SK-N-SH treated with all-trans-retinoic acid at 6 μM for 48 hours (cell line): ENCODE data around the gene WFS1.
A peak's percentile ranks its signal among the peaks of the same experiment; 100 is the strongest.

Experiments
- ATAC-seq: fragments of 200-7000 bp; cut with Tn5 transposase; 3 replicates; pipeline ENCODE4 v1.9.1; 2020; ENCODE audit warnings: mild to moderate bottlenecking, moderate library complexity
- ARNTL ChIP-seq: fragments of 450-650 bp; formaldehyde crosslinking; IDR thresholded peaks from 2 replicates; pipeline ENCODE4 v1.5.0; 2020; ENCODE audit warnings: low read depth, mild to moderate bottlenecking, moderate library complexity, borderline replicate concordance
- BACH2 ChIP-seq: fragments of 250-450 bp; sonication (Bioruptor Pico); IDR thresholded peaks from 2 replicates; pipeline ENCODE4 v1.9.0; 2021; ENCODE audit warnings: mild to moderate bottlenecking, borderline replicate concordance
- GLIS3 ChIP-seq: fragments of 250-450 bp; sonication (Bioruptor Pico); IDR thresholded peaks from 2 replicates; pipeline ENCODE4 v1.5.0; 2020; ENCODE audit warnings: mild to moderate bottlenecking, moderate library complexity
- ISL1 ChIP-seq: fragments of 250-450 bp; sonication (Bioruptor Pico); IDR thresholded peaks from 2 replicates; pipeline ENCODE4 v2.1.2; 2022; ENCODE audit warnings: mild to moderate bottlenecking, moderate library complexity
- OSR1 ChIP-seq: fragments of 250-450 bp; sonication (Bioruptor Pico); IDR thresholded peaks from 2 replicates; pipeline ENCODE4 v1.8.0; 2022; ENCODE audit warnings: moderate library complexity, mild to moderate bottlenecking, inconsistent platforms
- PPARA ChIP-seq: fragments of 250-450 bp; sonication (Bioruptor Pico); IDR thresholded peaks from 2 replicates; pipeline ENCODE4 v1.5.0; 2020; ENCODE audit warnings: mild to moderate bottlenecking, borderline replicate concordance
- RARB ChIP-seq: fragments of 250-450 bp; sonication (Bioruptor Pico); IDR thresholded peaks from 2 replicates; pipeline ENCODE4 v1.8.0; 2021; ENCODE audit warnings: mild to moderate bottlenecking, moderate library complexity
- SNAI2 ChIP-seq: fragments of 250-450 bp; sonication (Bioruptor Pico); IDR thresholded peaks from 2 replicates; pipeline ENCODE4 v1.5.0; 2020; ENCODE audit warnings: mild to moderate bottlenecking, moderate library complexity
- TCF4 ChIP-seq: fragments of 250-450 bp; sonication (Bioruptor Pico); IDR thresholded peaks from 2 replicates; pipeline ENCODE4 v1.8.0; 2021; ENCODE audit warnings: mild to moderate bottlenecking, moderate library complexity, borderline replicate concordance
- TOX ChIP-seq: fragments of 250-450 bp; sonication (Bioruptor Pico); IDR thresholded peaks from 2 replicates; pipeline ENCODE4 v1.8.0; 2021; ENCODE audit warnings: mild to moderate bottlenecking, moderate library complexity, borderline replicate concordance
- ZFP30 ChIP-seq: fragments of 450-650 bp; formaldehyde crosslinking; IDR thresholded peaks from 2 replicates; pipeline ENCODE4 v1.5.0; 2022; ENCODE audit warnings: mild to moderate bottlenecking, moderate library complexity
- ZNF565 ChIP-seq: fragments of 450-650 bp; formaldehyde crosslinking; conservative IDR thresholded peaks from 2 replicates; pipeline ENCODE4 v1.5.0; 2020; ENCODE audit warnings: low read depth, mild to moderate bottlenecking, moderate library complexity
- ZNF8 ChIP-seq: fragments of 450-650 bp; formaldehyde crosslinking; IDR thresholded peaks from 2 replicates; pipeline ENCODE4 v1.5.0; 2020; ENCODE audit warnings: mild to moderate bottlenecking, moderate library complexity
- TF ChIP-seq, protein P1 (sequence below): fragments of 250-450 bp; sonication (Bioruptor Pico); IDR thresholded peaks from 2 replicates; pipeline ENCODE4 v1.5.0; 2020; ENCODE audit warnings: mild to moderate bottlenecking, moderate library complexity
- TF ChIP-seq, protein P2 (sequence below): fragments of 250-450 bp; sonication (Bioruptor Pico); IDR thresholded peaks from 2 replicates; pipeline ENCODE4 v1.5.1; 2020; ENCODE audit warnings: low read depth, mild to moderate bottlenecking, moderate library complexity
- TF ChIP-seq, protein P3 (sequence below): fragments of 250-450 bp; sonication (Bioruptor Pico); IDR thresholded peaks from 2 replicates; pipeline ENCODE4 v1.5.1; 2021; ENCODE audit warnings: mild to moderate bottlenecking, moderate library complexity
- TF ChIP-seq, protein P4 (sequence below): fragments of 250-450 bp; sonication (Bioruptor Pico); IDR thresholded peaks from 2 replicates; pipeline ENCODE4 v1.8.0; 2020; ENCODE audit warnings: mild to moderate bottlenecking, moderate library complexity, borderline replicate concordance

WFS1 gene

DNA sequence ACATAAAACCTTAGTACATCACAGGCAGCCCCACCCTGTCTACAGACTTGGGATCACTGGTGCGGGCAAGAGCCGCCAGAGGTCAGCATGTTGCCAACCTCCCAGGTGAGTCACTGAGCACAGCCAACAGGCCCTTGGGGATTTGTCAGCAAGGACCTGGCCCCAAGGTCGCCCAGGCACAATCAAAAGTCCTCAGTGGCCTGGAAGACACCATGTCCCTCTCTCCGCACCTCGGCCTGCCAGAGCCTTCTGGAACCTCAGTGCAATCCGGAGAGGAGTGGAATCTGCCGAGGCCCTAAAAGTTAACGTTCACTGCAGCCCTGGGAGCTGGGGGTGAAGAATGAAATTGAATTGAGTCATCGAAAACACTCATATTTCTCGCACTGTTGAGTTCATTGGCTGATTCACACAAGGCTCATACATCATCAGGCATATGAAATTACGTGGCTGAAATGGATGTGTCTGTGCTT is 74.3 kb downstream of the WFS1 start:
- no peak for TF ChIP-seq ZNF8 (CRISPR knock-in tag)
- peak; percentile 68 for ATAC-seq

DNA sequence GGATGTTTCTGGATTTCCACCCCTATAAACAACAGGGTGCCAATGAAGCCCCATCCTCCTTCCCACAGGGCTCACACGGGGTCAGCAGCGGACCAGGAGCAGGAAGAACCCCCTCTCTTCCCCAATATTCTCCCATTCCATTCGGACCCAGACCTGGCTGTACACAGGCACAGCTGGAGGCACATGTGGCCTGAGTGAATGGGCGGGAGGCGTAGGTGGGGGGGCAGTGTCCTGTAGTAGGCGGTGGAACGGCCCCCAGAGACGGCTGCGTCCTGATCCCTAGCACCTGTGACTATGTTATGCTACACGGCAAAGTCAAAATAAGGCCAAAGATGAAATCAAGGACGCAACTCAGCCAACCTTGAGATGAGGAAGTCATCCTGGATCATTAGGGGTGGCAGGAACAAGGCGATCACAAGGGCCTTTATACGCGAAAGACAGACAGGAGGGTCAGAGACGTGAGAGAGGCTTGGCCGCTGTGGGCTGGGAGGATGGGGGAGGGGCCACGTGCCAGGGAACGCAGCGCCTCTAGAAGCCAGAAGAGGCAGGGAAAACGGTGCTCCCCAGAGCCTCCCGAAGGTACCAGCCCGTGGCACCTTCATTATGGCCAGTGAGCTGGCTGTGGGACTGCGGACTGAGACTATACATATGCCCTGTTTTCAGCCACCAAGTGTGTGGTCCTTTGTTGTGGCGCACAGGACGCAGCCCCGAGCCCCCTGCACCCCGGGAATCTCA is 75.6 kb downstream of the WFS1 start:
- no peak for ATAC-seq
- TF ChIP-seq, protein P1, sequence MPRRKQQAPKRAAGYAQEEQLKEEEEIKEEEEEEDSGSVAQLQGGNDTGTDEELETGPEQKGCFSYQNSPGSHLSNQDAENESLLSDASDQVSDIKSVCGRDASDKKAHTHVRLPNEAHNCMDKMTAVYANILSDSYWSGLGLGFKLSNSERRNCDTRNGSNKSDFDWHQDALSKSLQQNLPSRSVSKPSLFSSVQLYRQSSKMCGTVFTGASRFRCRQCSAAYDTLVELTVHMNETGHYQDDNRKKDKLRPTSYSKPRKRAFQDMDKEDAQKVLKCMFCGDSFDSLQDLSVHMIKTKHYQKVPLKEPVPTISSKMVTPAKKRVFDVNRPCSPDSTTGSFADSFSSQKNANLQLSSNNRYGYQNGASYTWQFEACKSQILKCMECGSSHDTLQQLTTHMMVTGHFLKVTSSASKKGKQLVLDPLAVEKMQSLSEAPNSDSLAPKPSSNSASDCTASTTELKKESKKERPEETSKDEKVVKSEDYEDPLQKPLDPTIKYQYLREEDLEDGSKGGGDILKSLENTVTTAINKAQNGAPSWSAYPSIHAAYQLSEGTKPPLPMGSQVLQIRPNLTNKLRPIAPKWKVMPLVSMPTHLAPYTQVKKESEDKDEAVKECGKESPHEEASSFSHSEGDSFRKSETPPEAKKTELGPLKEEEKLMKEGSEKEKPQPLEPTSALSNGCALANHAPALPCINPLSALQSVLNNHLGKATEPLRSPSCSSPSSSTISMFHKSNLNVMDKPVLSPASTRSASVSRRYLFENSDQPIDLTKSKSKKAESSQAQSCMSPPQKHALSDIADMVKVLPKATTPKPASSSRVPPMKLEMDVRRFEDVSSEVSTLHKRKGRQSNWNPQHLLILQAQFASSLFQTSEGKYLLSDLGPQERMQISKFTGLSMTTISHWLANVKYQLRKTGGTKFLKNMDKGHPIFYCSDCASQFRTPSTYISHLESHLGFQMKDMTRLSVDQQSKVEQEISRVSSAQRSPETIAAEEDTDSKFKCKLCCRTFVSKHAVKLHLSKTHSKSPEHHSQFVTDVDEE, result no peak
- TF ChIP-seq ZNF8 (CRISPR knock-in tag) (no peak), ZFP30 (CRISPR knock-in tag) (no peak), TCF4 (CRISPR knock-in tag) (no peak), GLIS3 (CRISPR knock-in tag) (no peak), SNAI2 (CRISPR knock-in tag) (no peak), RARB (CRISPR knock-in tag) (no peak), ZNF565 (CRISPR knock-in tag) (no peak), OSR1 (CRISPR knock-in tag) (no peak), PPARA (no peak)
- TF ChIP-seq, protein P2, sequence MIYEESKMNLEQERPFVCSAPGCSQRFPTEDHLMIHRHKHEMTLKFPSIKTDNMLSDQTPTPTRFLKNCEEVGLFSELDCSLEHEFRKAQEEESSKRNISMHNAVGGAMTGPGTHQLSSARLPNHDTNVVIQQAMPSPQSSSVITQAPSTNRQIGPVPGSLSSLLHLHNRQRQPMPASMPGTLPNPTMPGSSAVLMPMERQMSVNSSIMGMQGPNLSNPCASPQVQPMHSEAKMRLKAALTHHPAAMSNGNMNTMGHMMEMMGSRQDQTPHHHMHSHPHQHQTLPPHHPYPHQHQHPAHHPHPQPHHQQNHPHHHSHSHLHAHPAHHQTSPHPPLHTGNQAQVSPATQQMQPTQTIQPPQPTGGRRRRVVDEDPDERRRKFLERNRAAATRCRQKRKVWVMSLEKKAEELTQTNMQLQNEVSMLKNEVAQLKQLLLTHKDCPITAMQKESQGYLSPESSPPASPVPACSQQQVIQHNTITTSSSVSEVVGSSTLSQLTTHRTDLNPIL (CRISPR knock-in tag), result no peak
- TF ChIP-seq, protein P3, sequence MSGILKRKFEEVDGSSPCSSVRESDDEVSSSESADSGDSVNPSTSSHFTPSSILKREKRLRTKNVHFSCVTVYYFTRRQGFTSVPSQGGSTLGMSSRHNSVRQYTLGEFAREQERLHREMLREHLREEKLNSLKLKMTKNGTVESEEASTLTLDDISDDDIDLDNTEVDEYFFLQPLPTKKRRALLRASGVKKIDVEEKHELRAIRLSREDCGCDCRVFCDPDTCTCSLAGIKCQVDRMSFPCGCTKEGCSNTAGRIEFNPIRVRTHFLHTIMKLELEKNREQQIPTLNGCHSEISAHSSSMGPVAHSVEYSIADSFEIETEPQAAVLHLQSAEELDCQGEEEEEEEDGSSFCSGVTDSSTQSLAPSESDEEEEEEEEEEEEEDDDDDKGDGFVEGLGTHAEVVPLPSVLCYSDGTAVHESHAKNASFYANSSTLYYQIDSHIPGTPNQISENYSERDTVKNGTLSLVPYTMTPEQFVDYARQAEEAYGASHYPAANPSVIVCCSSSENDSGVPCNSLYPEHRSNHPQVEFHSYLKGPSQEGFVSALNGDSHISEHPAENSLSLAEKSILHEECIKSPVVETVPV (CRISPR knock-in tag), result no peak
- TF ChIP-seq, protein P4, sequence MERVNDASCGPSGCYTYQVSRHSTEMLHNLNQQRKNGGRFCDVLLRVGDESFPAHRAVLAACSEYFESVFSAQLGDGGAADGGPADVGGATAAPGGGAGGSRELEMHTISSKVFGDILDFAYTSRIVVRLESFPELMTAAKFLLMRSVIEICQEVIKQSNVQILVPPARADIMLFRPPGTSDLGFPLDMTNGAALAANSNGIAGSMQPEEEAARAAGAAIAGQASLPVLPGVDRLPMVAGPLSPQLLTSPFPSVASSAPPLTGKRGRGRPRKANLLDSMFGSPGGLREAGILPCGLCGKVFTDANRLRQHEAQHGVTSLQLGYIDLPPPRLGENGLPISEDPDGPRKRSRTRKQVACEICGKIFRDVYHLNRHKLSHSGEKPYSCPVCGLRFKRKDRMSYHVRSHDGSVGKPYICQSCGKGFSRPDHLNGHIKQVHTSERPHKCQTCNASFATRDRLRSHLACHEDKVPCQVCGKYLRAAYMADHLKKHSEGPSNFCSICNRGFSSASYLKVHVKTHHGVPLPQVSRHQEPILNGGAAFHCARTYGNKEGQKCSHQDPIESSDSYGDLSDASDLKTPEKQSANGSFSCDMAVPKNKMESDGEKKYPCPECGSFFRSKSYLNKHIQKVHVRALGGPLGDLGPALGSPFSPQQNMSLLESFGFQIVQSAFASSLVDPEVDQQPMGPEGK, result no peak

DNA sequence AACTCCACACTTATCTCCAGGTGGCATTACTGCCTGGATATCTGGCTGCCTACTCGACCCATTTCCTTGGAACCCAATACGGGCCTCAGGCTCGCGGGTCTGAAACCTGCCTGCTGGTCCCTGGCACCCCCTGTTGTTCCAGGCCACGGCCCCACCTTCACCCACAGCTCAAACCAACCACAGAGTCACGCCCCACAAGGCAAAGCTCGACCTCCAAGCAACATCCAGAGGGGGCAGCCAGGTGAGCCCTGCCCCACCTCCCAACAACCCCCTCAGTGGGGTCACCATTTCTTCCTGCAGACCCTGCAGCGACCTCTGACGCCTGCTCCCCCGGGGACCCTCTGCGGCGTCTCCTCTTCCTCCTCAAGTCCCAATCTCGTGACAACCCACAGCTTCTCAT is 76.2 kb downstream of the WFS1 start:
- no peak for TF ChIP-seq ZNF8 (CRISPR knock-in tag)
- no peak for TF ChIP-seq PPARA
- TF ChIP-seq, protein P4, result no peak
- no peak for TF ChIP-seq TOX (CRISPR knock-in tag)
- no peak for TF ChIP-seq ARNTL (CRISPR knock-in tag)
- ATAC-seq, result no peak

DNA sequence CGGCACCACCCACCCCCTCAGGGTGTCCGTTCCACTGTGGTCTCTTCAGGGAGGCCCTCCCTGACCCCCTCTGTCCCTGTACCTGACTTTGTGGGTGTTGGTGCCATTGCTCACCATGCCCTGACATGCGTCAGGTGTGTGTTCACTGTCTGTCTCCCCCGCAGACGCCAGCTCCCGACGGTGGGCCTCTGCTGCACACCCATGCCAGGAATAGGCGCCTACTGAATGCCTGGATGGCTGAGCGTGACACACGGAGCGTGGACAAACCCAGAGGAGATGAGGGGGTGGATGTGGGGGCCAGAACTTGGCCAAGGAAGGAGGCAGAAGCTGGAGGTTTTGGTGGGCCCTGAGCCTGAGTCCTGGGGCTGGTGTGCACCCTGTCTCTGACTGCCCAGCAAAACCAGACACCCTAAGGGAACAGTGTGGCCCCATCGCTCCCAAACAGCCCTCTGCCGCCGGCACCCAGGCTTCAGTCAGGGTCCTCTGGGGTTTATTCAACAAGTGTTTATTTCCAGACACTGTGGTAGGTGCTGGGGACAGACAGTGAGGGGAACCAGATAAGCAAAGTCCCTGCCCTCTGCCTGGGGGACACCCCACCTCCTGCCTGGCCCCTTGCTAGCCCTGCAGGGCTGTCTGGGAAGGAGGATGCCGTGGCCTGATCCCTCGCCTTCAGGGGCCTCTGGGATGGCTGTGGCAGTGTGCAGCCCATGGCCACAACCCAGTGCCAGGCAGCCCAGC is 76.9 kb downstream of the WFS1 start:
- no peak for TF ChIP-seq ISL1 (CRISPR knock-in tag)
- no peak for TF ChIP-seq BACH2 (CRISPR knock-in tag)
- TF ChIP-seq ZFP30 (CRISPR knock-in tag), result no peak
- TF ChIP-seq SNAI2 (CRISPR knock-in tag), result no peak
- TF ChIP-seq OSR1 (CRISPR knock-in tag), result no peak
- no peak for TF ChIP-seq ZNF565 (CRISPR knock-in tag)
- no peak for ATAC-seq
